GF-D8 (cell line): ENCODE results near the gene SETD1B.
A peak's percentile ranks its signal among the peaks of the same experiment; 100 is the strongest.
"Not testable (repeated sequence)": the region's sequence is repeated elsewhere in the genome, so short reads cannot be mapped to it uniquely, and the experiment has no call there.

ENCODE experiments used
- DNase-seq: peaks from one replicate; lab custom pipeline; 2025; lab: John Stamatoyannopoulos, UW

Gene SETD1B

DNA sequence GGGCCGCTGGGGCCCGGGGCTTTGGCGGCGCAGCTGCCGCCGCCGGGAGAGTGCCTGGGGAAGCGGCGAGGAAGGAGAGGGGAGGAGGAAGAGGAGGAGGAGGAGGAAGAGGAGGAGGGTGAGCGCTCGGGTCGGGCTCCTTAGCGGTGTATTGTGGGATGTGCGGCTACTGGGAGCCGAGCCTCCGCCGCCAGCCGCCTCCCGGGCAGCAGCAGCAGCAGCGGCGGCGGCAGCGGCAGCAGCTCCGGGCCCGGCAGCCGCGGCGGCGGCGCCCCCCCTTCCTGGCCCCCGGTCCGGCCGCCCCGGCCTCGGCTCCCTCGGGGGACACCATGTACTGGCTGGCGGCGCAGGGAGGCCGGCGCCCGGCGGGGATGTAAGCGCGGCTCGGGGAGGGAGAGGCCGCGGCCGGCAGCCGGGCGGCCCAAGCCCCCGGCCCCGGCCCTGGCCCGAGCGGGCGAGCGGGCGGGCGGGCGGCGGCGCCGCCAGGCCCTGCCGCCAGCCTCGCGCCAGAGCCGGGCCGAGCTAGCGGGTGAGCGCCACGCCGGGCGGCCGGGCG is at the start of gene SETD1B:
SETD1B (plus strand) TSS at position 149 of the 556 bp plus-strand sequence. CDS start 729 bp downstream, outside the sequence.
- peak; percentile 42 for DNase-seq

GRCh38 chr12:121754836-121755235 is 49.0 kb upstream of the SETD1B start:
- DNase-seq: no peak

DNA sequence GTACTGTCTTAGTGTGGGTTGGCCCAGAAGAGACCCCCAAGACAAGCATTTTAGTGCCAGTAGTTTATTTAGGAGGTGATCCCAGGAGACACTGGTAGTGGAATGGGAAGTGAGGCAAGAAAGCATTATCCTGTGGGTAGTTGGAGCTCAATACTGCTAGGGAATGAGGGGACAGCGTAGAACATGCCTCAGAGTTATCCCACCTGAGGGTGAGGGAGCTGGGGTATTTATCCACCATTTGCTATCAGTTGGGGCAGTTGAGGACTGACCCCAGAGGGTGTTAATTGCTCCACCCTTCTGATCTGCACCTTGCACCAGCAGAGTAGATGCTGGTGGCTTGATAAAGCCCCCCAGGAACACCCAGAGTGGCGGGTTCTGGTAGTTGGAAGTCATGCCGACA is 48.2 kb upstream of the SETD1B start:
- DNase-seq: no peak

GRCh38 chr12:121758536-121758935 is 45.3 kb upstream of the SETD1B start:
- DNase-seq: not testable (repeated sequence)

DNA sequence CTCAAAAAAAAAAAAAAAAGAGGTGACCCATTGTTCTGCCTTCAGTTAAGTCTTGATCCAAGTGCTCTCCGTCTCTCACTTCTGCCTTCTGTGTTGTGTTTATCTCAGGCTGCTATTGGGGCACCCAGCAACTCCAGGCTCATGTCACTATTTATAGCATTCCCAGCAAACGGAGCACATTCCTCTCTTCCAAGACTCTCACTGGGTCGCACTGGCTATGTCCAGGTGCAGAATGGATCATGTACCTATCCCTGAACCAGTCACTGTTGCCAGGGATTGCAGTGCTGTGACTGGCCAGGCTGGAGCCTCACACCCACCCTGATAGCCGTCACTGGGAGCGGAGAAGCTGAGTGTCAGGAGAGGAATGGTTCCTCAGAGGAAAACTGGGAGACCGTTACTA is 41.5 kb upstream of the SETD1B start:
- no peak for DNase-seq

DNA sequence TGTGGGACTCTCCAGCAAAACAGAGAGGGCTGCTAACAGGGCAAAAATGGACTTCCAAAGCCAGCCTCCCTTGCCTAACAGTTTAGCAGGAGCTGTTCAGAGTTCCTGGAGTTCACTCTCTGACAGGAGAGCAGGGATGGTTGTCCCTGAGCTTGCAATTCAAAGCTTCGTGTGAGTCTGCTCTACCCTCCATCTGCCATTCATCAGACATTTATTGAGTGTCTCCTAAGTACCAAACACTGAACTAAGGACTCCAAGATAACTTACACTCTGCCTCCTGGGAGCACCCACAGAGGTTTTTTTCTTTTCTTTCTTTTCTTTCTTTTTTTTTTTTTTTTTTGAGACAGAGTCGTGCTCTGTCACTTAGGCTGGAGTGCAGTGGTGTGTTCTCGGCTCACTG is 39.0 kb upstream of the SETD1B start:
- DNase-seq: no peak

DNA sequence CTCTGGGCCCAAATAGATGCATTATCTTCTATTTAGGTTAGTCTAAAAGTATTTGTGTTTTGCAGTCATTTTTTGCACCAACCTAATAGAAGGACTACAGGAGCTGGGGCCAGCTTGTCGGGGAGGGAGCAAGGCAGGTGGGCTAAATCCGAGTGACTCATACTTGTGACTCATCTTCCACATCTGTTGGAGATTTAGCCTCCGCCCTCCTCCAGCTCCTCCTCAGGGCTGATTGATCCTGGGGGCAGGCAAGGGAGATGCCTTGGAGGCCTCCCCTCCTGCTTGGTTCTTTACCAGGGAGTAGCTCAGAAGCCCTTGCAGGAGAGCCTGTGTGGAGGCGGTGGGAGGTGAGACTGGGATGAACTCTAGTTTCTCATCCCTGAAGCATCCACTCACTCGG is 38.2 kb upstream of the SETD1B start:
- DNase-seq: no peak

DNA sequence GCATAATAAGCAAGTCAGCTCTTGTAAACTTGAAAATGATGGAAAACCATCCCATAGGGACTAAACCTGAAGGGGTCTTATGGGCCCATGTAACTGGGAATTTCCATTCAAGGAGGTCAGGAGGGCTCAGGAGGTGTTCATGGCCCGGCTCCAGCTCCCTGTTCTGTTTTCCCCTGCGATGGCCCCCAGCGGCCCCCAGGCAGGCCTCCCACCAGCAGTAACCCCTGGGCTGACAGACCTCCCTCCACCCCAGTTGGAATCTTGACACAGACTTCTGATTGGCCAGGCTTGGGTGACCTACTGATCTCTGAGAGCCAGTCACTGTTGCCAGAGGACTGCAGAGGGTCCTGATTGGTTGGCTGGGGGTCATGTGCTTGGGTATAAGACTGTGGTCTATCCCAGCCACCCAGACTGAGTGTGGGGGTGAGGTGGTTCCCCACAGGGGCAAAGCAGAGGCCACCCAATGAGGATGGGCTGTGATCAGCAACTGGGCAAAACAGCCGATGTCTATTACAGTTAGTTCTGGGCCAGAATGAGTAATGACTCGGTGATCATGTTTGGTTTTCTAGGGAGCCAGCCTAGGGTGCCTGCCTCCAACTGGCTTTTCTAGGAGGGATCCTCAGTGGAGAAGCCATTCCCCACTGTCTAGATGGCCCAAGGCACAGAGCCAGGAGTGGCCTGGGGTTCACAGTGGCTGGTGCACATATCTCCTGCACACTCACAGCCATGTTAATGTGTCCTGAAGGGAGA is 37.3 kb upstream of the SETD1B start:
- DNase-seq: no peak

- DNase-seq: no peak
Measured at GRCh38 chr12:121767525-121768016, 36.2 kb upstream of the SETD1B start.

GRCh38 chr12:121769297-121769830 is 34.4 kb upstream of the SETD1B start:
- DNase-seq: no peak

DNA sequence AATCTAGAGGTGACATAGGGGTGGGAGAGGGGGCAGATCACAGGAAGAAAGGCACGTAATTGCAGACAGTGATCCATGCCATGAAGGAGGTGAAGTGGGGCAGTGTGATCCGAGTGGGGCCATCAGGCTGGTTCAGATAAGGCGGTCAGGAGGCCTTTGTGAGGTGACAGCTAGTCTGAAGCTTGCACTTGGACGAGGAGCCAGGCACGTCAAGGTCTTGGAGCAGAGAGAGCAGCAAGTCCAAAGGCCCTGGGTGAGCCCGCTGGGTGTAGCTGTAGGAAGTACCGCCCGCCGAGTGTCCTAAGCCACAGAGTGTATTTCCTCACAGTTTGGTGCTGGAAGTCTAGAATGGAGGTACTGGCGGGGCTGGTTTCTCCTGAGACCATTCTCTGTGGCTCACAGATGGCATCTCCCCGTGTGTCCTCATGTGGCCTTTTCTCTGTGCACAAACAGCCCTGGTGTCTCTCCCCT is 33.9 kb upstream of the SETD1B start:
- DNase-seq: no peak

GRCh38 chr12:121770388-121770787 is 33.4 kb upstream of the SETD1B start:
- no peak for DNase-seq

DNA sequence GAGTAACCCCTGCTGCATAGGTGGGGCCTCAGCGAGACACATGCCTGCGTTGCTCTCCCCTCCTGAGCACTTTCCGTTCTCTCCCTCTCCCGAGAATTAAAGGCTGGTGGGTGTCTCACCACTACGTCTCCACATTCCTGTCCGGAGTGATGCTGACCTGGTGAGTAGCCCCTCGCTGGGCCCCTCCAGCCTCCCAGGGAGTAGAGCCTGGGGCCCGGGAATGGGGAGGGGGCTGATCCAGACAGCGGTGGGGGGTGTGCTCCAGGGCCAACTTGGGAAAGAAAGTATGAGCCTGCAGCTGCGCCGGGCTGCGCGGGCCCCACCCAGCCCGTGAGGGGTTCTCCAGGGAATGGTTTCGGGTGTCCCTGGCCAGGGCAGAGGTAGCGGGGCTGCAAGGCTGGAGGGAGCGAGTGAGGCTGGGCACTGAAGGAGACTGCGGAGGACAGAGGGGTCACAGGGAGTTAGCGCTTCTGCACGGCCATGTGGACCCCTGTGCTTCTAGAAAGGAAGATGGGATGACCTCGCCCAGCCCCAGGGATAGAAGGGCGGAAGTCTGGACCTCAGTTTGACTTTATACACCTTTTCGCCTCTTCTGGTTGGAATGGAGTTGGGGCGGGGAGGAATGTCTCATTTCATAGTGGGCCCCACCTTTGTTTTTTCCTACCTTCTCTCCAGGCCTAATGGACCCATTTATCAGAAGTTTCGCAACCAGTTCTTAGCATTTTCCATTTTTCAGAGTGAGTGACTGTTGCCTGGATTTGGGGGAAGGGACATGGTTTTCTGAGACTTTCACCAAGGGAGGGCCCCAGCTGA is 32.8 kb upstream of the SETD1B start:
- no peak for DNase-seq

DNA sequence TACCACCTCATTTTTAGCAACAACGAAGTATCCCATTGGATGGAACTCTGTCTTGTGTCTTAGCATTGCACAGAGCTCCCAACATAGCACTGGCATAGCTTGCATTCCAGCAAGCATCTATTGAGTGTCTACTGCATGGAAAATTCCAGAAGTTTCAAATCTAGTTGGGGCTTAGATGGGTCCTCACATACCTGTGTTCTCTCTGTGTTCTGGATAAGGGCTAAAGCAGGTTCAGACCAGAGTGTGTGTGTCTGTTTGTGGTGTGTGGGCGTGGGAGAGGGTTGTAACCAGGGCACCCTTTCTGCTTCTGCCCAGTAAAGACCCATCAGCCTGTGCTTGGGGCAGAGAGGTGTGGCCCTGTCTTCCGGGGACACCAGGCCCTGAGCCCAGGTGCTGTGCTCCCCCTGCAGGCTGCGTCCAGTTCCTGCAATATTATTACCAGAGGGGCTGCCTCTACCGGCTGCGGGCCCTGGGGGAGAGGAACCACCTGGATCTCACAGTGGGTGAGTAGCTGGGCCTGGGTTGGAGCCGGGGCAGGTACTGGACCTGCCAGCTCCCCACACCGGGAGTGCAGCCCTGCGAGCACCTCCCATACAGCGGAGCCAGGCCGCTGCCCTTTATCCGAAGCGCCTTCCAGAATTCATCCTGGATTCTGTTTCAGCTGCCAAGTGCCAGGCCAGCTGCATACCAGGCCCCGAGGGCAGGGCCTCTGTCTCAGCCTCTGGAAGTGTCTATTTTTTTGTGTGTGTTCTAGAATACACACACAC is 30.6 kb upstream of the SETD1B start:
- peak; percentile 44 for DNase-seq

DNA sequence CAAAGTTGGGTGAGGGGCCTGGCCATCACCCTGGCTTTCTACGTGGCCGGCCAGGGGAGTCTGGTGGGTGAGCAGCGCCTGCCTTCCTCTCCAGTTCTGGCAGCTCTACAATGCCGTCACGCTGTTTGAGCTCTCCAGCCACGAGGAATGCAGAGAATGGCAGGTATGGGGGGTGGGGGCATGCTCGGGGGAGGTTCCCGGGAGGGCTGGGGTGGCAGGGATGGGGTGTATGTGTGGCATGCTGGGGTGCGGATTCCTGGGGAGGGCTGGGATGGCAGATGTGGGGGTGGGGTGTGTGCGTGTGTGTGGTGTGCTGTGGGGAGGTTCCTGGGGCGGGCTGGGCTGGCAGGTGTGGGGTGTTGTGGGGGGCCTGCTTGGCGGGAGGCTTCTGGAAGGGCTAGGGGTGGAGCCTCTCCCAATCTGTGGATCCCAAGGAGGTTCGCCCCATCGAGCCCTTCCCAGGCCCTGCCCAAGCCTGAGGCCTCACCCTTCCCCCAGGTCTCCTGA is 28.8 kb upstream of the SETD1B start:
- DNase-seq: no peak

GRCh38 chr12:121775501-121775900 is 28.3 kb upstream of the SETD1B start:
- DNase-seq: no peak

GRCh38 chr12:121776190-121777098 is 27.4 kb upstream of the SETD1B start:
- DNase-seq: no peak

DNA sequence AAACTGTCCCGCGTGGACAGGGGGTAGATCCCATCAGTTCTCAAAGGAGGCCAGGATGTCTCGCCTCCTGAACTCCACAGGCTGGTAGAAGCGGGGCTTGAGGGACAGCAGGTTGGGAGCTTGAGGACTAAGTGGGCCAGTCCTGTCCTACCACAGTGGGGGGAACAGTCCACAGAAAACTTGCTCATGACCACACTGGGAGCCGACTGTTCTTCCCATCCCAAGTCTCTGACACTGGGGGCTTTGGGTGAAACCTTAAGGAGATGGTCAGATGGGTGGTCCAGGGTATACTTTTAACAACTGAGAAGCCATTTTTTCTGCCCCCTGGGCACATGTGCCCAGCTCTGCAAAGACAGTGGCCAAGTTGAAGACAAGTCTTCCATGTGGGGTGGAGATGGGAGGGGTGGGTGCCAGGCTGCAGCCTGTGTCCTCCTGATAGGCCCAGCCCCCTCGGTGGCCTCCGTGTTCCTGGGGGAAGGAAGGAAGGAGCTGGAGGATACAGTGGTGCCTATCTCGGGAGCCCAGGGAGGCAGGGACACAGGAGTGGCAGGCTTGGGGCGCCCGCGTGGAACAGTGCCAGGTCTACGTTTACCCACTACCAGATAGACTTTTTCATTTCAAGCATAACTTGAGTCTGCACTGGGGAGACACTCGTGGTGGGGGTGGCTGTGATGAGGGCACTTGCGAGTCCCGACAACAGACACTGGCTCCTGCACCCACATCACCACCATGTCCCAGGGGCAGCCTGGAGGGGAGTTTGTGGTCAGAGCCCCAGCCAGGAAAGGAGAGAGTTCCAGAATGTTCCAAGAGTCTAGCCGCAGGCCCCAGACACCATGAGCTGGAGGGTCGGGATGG is 25.0 kb upstream of the SETD1B start:
- DNase-seq: no peak

- DNase-seq: no peak
Measured at GRCh38 chr12:121779422-121779895, 24.4 kb upstream of the SETD1B start.
